HEK293 (cell line): ENCODE measurements around the gene GGA1.

Experiments
- GFI1B ChIP-seq: fragments of 450-650 bp; formaldehyde crosslinking; IDR thresholded peaks from 2 replicates; pipeline ENCODE4 v1.5.1; 2016; ENCODE audit warnings: missing biosample characterization, missing genetic modification characterization
- GLIS2 ChIP-seq: fragments of 450-650 bp; formaldehyde crosslinking; IDR thresholded peaks from 2 replicates; pipeline ENCODE4 v1.5.1; 2016; ENCODE audit warnings: missing biosample characterization, missing genetic modification characterization
- HOXD13 ChIP-seq: sonication (generic); formaldehyde crosslinking; IDR thresholded peaks from 2 replicates; pipeline ENCODE4 v1.8.0; 2022; ENCODE audit warnings: missing genetic modification reagents, borderline replicate concordance
- KLF9 ChIP-seq: fragments of 450-650 bp; formaldehyde crosslinking; IDR thresholded peaks from 2 replicates; pipeline ENCODE4 v1.5.1; 2016; ENCODE audit warnings: missing biosample characterization, missing genetic modification characterization, low read depth
- REPIN1 ChIP-seq: fragments of 450-650 bp; formaldehyde crosslinking; IDR thresholded peaks from 2 replicates; pipeline ENCODE4 v1.5.1; 2017; ENCODE audit warnings: missing biosample characterization, missing genetic modification characterization, low read depth
- SP3 ChIP-seq: fragments of 450-650 bp; formaldehyde crosslinking; IDR thresholded peaks from 2 replicates; pipeline ENCODE4 v1.5.1; 2016; ENCODE audit warnings: missing biosample characterization, missing genetic modification characterization
- SP7 ChIP-seq: fragments of 450-650 bp; formaldehyde crosslinking; IDR thresholded peaks from 2 replicates; pipeline ENCODE4 v1.5.1; 2016; ENCODE audit warnings: missing biosample characterization, missing genetic modification characterization
- YY2 ChIP-seq: fragments of 450-650 bp; formaldehyde crosslinking; IDR thresholded peaks from 2 replicates; pipeline ENCODE4 v1.5.1; 2016; ENCODE audit warnings: missing biosample characterization, missing genetic modification characterization
- ZNF121 ChIP-seq: fragments of 450-650 bp; formaldehyde crosslinking; IDR thresholded peaks from 2 replicates; pipeline ENCODE4 v1.5.1; 2016; ENCODE audit warnings: missing biosample characterization, missing genetic modification characterization
- ZNF16 ChIP-seq: fragments of 450-650 bp; formaldehyde crosslinking; IDR thresholded peaks from 2 replicates; pipeline ENCODE4 v1.5.1; 2016; ENCODE audit warnings: low read depth, missing biosample characterization, missing genetic modification characterization
- ZNF223 ChIP-seq: fragments of 450-650 bp; formaldehyde crosslinking; IDR thresholded peaks from 2 replicates; pipeline ENCODE4 v1.5.1; 2016; ENCODE audit warnings: missing biosample characterization, missing genetic modification characterization
- ZNF239 ChIP-seq: fragments of 450-650 bp; formaldehyde crosslinking; IDR thresholded peaks from 2 replicates; pipeline ENCODE4 v1.5.1; 2016; ENCODE audit warnings: missing biosample characterization, missing genetic modification characterization
- ZNF24 ChIP-seq: fragments of 450-650 bp; formaldehyde crosslinking; IDR thresholded peaks from 2 replicates; pipeline ENCODE4 v1.5.1; 2016; ENCODE audit warnings: missing biosample characterization, missing genetic modification characterization
- ZNF37A ChIP-seq: fragments of 450-650 bp; IDR thresholded peaks from 2 replicates; pipeline ENCODE4 v1.5.1; 2018; ENCODE audit warnings: missing biosample characterization, missing genetic modification characterization
- ZNF514 ChIP-seq: fragments of 450-650 bp; formaldehyde crosslinking; IDR thresholded peaks from 2 replicates; pipeline ENCODE4 v1.5.1; 2016; ENCODE audit warnings: missing biosample characterization, missing genetic modification characterization
- ZNF560 ChIP-seq: fragments of 450-650 bp; formaldehyde crosslinking; IDR thresholded peaks from 2 replicates; pipeline ENCODE4 v1.5.1; 2017; ENCODE audit warnings: missing biosample characterization, missing genetic modification characterization, borderline replicate concordance
- ZNF571 ChIP-seq: fragments of 450-650 bp; formaldehyde crosslinking; IDR thresholded peaks from 2 replicates; pipeline ENCODE4 v1.5.0; 2017; ENCODE audit warnings: missing biosample characterization, missing genetic modification characterization
- ZNF585B ChIP-seq: fragments of 450-650 bp; formaldehyde crosslinking; IDR thresholded peaks from 2 replicates; pipeline ENCODE4 v1.5.1; 2016; ENCODE audit warnings: missing biosample characterization, missing genetic modification characterization
- ZNF624 ChIP-seq: fragments of 450-650 bp; formaldehyde crosslinking; IDR thresholded peaks from 2 replicates; pipeline ENCODE4 v1.5.1; 2017; ENCODE audit warnings: missing biosample characterization, missing genetic modification characterization
- ZNF629 ChIP-seq: fragments of 450-650 bp; formaldehyde crosslinking; IDR thresholded peaks from 2 replicates; pipeline ENCODE4 v1.5.1; 2017; ENCODE audit warnings: missing biosample characterization, missing genetic modification characterization
- ZNF701 ChIP-seq: fragments of 450-650 bp; formaldehyde crosslinking; IDR thresholded peaks from 2 replicates; pipeline ENCODE4 v1.5.1; 2016; ENCODE audit warnings: missing biosample characterization, missing genetic modification characterization
- ZSCAN30 ChIP-seq: fragments of 450-650 bp; IDR thresholded peaks from 2 replicates; pipeline ENCODE4 v1.5.1; 2018; ENCODE audit warnings: missing biosample characterization, mild to moderate bottlenecking, missing genetic modification characterization, moderate library complexity
- TF ChIP-seq, protein P1 (sequence below): fragments of 450-650 bp; formaldehyde crosslinking; IDR thresholded peaks from 2 replicates; pipeline ENCODE4 v1.5.1; 2016; ENCODE audit warnings: missing biosample characterization, missing genetic modification characterization
- TF ChIP-seq, protein P2 (sequence below): fragments of 450-650 bp; formaldehyde crosslinking; IDR thresholded peaks from 2 replicates; pipeline ENCODE4 v1.5.1; 2016; ENCODE audit warnings: missing biosample characterization, missing genetic modification characterization
- TF ChIP-seq, protein P3 (sequence below): fragments of 450-650 bp; formaldehyde crosslinking; conservative IDR thresholded peaks from 2 replicates; pipeline ENCODE4 v1.5.1; 2016; ENCODE audit warnings: low read depth, missing biosample characterization, missing genetic modification characterization
- TF ChIP-seq, protein P4 (sequence below): fragments of 450-650 bp; formaldehyde crosslinking; optimal IDR thresholded peaks from 2 replicates; pipeline ENCODE3; 2016; ENCODE audit warnings: missing biosample characterization, mild to moderate bottlenecking, missing genetic modification characterization
- TF ChIP-seq, protein P5 (sequence below): fragments of 450-650 bp; formaldehyde crosslinking; IDR thresholded peaks from 2 replicates; pipeline ENCODE4 v1.5.1; 2016; ENCODE audit warnings: missing biosample characterization, missing genetic modification characterization, borderline replicate concordance

The GGA1 gene

DNA sequence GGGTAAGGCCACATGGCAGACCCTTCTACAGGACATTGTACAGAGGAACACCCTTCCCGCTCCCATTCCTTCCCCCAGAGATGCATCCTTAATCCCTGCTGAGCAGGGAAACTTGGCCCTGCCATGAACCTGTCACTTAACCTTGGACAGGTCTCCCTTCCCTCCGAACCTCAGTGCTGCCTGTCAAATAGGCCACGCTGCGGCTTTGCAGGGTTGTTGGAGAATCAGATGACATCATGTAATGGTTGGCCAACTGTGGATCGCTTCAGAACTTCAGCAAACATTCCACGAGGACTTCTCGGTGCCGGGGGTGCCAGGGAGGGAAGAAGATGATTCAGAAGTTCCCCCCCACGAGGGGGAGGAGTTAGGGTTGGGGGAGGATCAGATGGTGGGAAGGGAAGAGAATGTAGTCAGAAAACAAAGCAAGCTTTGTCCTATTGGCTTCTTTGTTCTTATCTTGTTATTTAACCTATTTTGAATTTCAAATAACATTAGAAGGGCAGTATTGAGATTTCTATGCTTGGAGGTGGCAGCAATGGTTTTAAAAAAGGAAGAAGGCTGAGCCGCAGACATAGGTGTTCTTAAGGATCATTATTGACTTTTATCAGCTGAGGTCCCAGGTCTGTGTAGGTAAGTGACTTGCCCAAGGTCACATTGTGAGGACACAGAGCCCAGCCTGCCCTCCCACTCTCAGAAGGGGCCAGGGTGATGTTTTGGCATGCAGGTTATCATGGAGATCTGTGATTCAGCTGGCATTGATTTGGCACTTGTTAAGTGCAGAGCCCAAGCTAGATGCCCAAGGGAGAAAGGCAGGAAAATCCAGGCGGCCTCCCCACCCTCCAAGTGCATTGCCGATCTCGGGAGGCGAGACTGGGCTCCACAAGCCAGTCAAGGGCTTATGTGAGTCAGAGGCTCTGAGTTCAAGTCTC lies 45.2 kb upstream of the GGA1 start (continued):
- TF ChIP-seq SP3 (tag by site-specific recombination) (peak; percentile 66), ZNF121 (no peak), ZNF239 (tag by site-specific recombination) (no peak), KLF9 (no peak), ZNF701 (tag by site-specific recombination) (no peak), ZNF585B (tag by site-specific recombination) (no peak), ZNF514 (tag by site-specific recombination) (no peak), HOXD13 (no peak), GFI1B (tag by site-specific recombination) (no peak), ZNF16 (tag by site-specific recombination) (no peak), ZNF571 (no peak), YY2 (tag by site-specific recombination) (no peak), ZNF629 (tag by site-specific recombination) (peak; percentile 93), ZNF560 (tag by site-specific recombination) (no peak), ZSCAN30 (no peak), SP7 (tag by site-specific recombination) (peak; percentile 77), ZNF624 (tag by site-specific recombination) (no peak), ZNF24 (peak; percentile 31; the same call in 1 of the 2 replicates), GLIS2 (tag by site-specific recombination) (peak; percentile 78), REPIN1 (tag by site-specific recombination) (no peak), ZNF37A (tag by site-specific recombination) (no peak), ZNF223 (tag by site-specific recombination) (no peak)
- TF ChIP-seq, protein P1, sequence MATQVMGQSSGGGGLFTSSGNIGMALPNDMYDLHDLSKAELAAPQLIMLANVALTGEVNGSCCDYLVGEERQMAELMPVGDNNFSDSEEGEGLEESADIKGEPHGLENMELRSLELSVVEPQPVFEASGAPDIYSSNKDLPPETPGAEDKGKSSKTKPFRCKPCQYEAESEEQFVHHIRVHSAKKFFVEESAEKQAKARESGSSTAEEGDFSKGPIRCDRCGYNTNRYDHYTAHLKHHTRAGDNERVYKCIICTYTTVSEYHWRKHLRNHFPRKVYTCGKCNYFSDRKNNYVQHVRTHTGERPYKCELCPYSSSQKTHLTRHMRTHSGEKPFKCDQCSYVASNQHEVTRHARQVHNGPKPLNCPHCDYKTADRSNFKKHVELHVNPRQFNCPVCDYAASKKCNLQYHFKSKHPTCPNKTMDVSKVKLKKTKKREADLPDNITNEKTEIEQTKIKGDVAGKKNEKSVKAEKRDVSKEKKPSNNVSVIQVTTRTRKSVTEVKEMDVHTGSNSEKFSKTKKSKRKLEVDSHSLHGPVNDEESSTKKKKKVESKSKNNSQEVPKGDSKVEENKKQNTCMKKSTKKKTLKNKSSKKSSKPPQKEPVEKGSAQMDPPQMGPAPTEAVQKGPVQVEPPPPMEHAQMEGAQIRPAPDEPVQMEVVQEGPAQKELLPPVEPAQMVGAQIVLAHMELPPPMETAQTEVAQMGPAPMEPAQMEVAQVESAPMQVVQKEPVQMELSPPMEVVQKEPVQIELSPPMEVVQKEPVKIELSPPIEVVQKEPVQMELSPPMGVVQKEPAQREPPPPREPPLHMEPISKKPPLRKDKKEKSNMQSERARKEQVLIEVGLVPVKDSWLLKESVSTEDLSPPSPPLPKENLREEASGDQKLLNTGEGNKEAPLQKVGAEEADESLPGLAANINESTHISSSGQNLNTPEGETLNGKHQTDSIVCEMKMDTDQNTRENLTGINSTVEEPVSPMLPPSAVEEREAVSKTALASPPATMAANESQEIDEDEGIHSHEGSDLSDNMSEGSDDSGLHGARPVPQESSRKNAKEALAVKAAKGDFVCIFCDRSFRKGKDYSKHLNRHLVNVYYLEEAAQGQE (tag by site-specific recombination): peak; percentile 86
- TF ChIP-seq, protein P2, sequence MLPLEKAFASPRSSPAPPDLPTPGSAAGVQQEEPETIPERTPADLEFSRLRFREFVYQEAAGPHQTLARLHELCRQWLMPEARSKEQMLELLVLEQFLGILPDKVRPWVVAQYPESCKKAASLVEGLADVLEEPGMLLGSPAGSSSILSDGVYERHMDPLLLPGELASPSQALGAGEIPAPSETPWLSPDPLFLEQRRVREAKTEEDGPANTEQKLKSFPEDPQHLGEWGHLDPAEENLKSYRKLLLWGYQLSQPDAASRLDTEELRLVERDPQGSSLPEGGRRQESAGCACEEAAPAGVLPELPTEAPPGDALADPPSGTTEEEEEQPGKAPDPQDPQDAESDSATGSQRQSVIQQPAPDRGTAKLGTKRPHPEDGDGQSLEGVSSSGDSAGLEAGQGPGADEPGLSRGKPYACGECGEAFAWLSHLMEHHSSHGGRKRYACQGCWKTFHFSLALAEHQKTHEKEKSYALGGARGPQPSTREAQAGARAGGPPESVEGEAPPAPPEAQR: no peak
- TF ChIP-seq, protein P3, sequence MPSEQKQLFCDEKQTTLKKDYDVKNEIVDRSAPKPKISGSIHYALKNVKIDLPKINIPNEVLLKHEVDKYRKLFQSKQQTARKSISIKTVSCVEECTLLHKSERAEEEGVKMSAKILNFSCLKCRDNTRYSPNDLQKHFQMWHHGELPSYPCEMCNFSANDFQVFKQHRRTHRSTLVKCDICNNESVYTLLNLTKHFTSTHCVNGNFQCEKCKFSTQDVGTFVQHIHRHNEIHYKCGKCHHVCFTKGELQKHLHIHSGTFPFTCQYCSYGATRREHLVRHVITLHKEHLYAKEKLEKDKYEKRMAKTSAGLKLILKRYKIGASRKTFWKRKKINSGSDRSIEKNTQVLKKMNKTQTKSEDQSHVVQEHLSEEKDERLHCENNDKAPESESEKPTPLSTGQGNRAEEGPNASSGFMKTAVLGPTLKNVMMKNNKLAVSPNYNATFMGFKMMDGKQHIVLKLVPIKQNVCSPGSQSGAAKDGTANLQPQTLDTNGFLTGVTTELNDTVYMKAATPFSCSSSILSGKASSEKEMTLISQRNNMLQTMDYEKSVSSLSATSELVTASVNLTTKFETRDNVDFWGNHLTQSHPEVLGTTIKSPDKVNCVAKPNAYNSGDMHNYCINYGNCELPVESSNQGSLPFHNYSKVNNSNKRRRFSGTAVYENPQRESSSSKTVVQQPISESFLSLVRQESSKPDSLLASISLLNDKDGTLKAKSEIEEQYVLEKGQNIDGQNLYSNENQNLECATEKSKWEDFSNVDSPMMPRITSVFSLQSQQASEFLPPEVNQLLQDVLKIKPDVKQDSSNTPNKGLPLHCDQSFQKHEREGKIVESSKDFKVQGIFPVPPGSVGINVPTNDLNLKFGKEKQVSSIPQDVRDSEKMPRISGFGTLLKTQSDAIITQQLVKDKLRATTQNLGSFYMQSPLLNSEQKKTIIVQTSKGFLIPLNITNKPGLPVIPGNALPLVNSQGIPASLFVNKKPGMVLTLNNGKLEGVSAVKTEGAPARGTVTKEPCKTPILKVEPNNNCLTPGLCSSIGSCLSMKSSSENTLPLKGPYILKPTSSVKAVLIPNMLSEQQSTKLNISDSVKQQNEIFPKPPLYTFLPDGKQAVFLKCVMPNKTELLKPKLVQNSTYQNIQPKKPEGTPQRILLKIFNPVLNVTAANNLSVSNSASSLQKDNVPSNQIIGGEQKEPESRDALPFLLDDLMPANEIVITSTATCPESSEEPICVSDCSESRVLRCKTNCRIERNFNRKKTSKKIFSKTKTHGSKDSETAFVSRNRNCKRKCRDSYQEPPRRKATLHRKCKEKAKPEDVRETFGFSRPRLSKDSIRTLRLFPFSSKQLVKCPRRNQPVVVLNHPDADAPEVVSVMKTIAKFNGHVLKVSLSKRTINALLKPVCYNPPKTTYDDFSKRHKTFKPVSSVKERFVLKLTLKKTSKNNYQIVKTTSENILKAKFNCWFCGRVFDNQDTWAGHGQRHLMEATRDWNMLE: no peak
- TF ChIP-seq, protein P4, sequence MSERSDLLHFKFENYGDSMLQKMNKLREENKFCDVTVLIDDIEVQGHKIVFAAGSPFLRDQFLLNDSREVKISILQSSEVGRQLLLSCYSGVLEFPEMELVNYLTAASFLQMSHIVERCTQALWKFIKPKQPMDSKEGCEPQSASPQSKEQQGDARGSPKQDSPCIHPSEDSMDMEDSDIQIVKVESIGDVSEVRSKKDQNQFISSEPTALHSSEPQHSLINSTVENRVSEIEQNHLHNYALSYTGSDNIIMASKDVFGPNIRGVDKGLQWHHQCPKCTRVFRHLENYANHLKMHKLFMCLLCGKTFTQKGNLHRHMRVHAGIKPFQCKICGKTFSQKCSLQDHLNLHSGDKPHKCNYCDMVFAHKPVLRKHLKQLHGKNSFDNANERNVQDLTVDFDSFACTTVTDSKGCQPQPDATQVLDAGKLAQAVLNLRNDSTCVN (tag by site-specific recombination): peak; percentile 22
- TF ChIP-seq, protein P5, sequence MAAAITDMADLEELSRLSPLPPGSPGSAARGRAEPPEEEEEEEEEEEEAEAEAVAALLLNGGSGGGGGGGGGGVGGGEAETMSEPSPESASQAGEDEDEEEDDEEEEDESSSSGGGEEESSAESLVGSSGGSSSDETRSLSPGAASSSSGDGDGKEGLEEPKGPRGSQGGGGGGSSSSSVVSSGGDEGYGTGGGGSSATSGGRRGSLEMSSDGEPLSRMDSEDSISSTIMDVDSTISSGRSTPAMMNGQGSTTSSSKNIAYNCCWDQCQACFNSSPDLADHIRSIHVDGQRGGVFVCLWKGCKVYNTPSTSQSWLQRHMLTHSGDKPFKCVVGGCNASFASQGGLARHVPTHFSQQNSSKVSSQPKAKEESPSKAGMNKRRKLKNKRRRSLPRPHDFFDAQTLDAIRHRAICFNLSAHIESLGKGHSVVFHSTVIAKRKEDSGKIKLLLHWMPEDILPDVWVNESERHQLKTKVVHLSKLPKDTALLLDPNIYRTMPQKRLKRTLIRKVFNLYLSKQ (tag by site-specific recombination): no peak
